H1 (cell line): Measurements from ENCODE around the gene TSFM. TPM values are rescaled to one million over a fixed set of nuclear protein-coding genes. Genes with fewer than 3 reads are reported as not detected.

ENCODE experiments used
- BACH1 ChIP-seq: IDR thresholded peaks from 2 replicates; pipeline ENCODE4 v1.6.1; 2012; ENCODE audit warnings: low read length, improper control_type of control experiment
- BCL11A ChIP-seq, 2 experiments: IDR thresholded peaks; one replicate each; pipeline ENCODE4 v1.6.1; 2011; ENCODE audit warnings: low read depth in 2 of 2, low read length in 2 of 2, mild to moderate bottlenecking in 2 of 2
- CBX5 ChIP-seq: fragments of 300-800, 300-1000 bp; sonication (generic); IDR thresholded peaks from 2 replicates; pipeline ENCODE4 v1.7.1; 2016; ENCODE audit warnings: antibody characterized with exemption, low read length, low read depth
- CBX8 ChIP-seq: fragments of 300-800, 300-1000 bp; sonication (generic); IDR thresholded peaks from 2 replicates; pipeline ENCODE4 v1.7.1; 2016; ENCODE audit warnings: low read depth, low read length, borderline replicate concordance
- CEBPB ChIP-seq: IDR thresholded peaks from 2 replicates; pipeline ENCODE4 v1.6.1; 2012; ENCODE audit warnings: low read depth, low read length
- CHD2 ChIP-seq: IDR thresholded peaks from 2 replicates; pipeline ENCODE4 v1.6.1; 2012; ENCODE audit warnings: low read length, improper control_type of control experiment
- NRF1 ChIP-seq: IDR thresholded peaks from 2 replicates; pipeline ENCODE4 v1.6.1; 2011; ENCODE audit warnings: mild to moderate bottlenecking, low read depth, low read length, improper control_type of control experiment
- POLR2A ChIP-seq, 2 experiments: IDR thresholded peaks; 1 replicate in 1 of 2; 2 replicates in 1 of 2; pipeline ENCODE4 v1.6.1; 2011; ENCODE audit warnings: low read depth in 2 of 2, low read length in 2 of 2, mild to moderate bottlenecking in 2 of 2; ENCODE audit errors: control extremely low read depth in 1 of 2
- RNF2 ChIP-seq: fragments of 200-900, 300-1000 bp; sonication (generic); IDR thresholded peaks from 2 replicates; pipeline ENCODE4 v1.7.1; 2016; ENCODE audit warnings: borderline replicate concordance, low read depth, mild to moderate bottlenecking, antibody characterized with exemption, low read length; ENCODE audit not compliant: poor library complexity, severe bottlenecking; ENCODE audit errors: missing control alignments
- RXRA ChIP-seq: IDR thresholded peaks from 2 replicates; pipeline ENCODE4 v1.6.1; 2011; ENCODE audit warnings: low read depth, mild to moderate bottlenecking, low read length, moderate library complexity; ENCODE audit not compliant: insufficient read depth
- SAP30 ChIP-seq: fragments of 300-600 bp; sonication (generic); IDR thresholded peaks from 2 replicates; pipeline ENCODE4 v1.7.1; 2012; ENCODE audit warnings: low read length, moderate library complexity, mild to moderate bottlenecking, inconsistent platforms; ENCODE audit not compliant: insufficient read depth, insufficient replicate concordance
- SIRT6 ChIP-seq: IDR thresholded peaks from one replicate; pipeline ENCODE4 v1.7.1; 2012; ENCODE audit warnings: low read length, inconsistent platforms
- SRF ChIP-seq: IDR thresholded peaks from 2 replicates; pipeline ENCODE4 v1.6.1; 2011; ENCODE audit warnings: mild to moderate bottlenecking, low read depth, low read length, moderate library complexity
- ZNF274 ChIP-seq: IDR thresholded peaks from 2 replicates; pipeline ENCODE4 v1.7.0; 2012; ENCODE audit warnings: low read length, borderline replicate concordance; ENCODE audit errors: extremely low read depth
- polyA plus RNA-seq, 7 experiments: library from polyadenylated mRNA; depleted of rRNA in 3 of 7; stranded (reverse) in 5 of 7; unstranded in 2 of 7; fragments of >200 nt in 5 of 7; fragments of 200-250 nt in 2 of 7; gene quantifications; 1 replicate in 5 of 7; 2 replicates in 1 of 7; 4 replicates in 1 of 7; pipeline versions ENCODE4 v1.2.1 to v1.2.3, GENCODE V29; 2011 to 2013; ENCODE audit warnings: missing spikeins in 2 of 7, mixed read lengths in 2 of 7
- total RNA-seq: library from RNA; stranded (reverse); fragmentation: NEBNext Ultra II Directional; extraction: Animal tissue kit (Norgen Biotek cat#: 25700); gene quantifications from 2 replicates; pipeline ENCODE4 v1.2.1, GENCODE V29; 2021
- TF ChIP-seq, protein P1 (sequence below): IDR thresholded peaks from 2 replicates; pipeline ENCODE4 v1.6.1; 2012; ENCODE audit warnings: inconsistent platforms

Gene TSFM
- total and polyA plus RNA-seq, 2 of the 8 experiments (the other 6 are each of a cell fraction or from before 2014, with no cell fraction given), result 17.4 to 49.8 TPM

- no peak for TF ChIP-seq BACH1
- peak; percentile 77 for TF ChIP-seq CEBPB
- TF ChIP-seq SIRT6, result no peak
- TF ChIP-seq SAP30, result peak; percentile 17
- TF ChIP-seq CHD2, result no peak
- TF ChIP-seq NRF1, result no peak
- TF ChIP-seq SRF, result no peak
- no peak for TF ChIP-seq CBX8
- peak in 1 of 2 experiments; percentile 45; a peak in 1 of 3 replicates for TF ChIP-seq POLR2A (IDR thresholded peaks at IDR 0.05; ENCODE audit: control extremely low read depth in 1 of 2, low read depth in 2 of 2, low read length in 2 of 2)
- TF ChIP-seq BCL11A (IDR thresholded peaks at IDR 0.05; ENCODE audit: low read depth in 2 of 2, low read length in 2 of 2), result no peak
- TF ChIP-seq RXRA, result no peak
- no peak for TF ChIP-seq CBX5
- no peak for TF ChIP-seq ZNF274
- TF ChIP-seq, protein P1, sequence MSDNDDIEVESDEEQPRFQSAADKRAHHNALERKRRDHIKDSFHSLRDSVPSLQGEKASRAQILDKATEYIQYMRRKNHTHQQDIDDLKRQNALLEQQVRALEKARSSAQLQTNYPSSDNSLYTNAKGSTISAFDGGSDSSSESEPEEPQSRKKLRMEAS, result no peak
- peak; percentile 13 for TF ChIP-seq RNF2
These were observed 15.9 kb upstream of the TSFM start, which contains the start of gene CYP27B1 (continued) for GRCh38 chr12:57766464-57767304.
